Right lobe of liver (tissue), 6 donors: ENCODE measurements around the gene TNFSF18. TPM values are rescaled to one million over a fixed set of nuclear protein-coding genes. Genes with fewer than 3 reads are reported as not detected.

Experiments used
- ATAC-seq, 4 donors: fragments of 200-7000 bp; cut with Tn5 transposase; one replicate each; pipeline ENCODE4 v1.9.1; 2020; ENCODE audit warnings: mild to moderate bottlenecking in 4 of 4, moderate library complexity in 4 of 4
- DNase-seq, 3 donors: peaks; one replicate each; pipeline ENCODE4 v3.0.0-alpha.2; 2020
- H3K27ac ChIP-seq, 3 donors: fragments of 200-600 bp; one replicate each; pipeline ENCODE4 v1.8.0; 2022
- H3K27me3 ChIP-seq, 2 donors: fragments of 200-600 bp; one replicate each; pipeline ENCODE4 v1.8.0; 2022
- H3K36me3 ChIP-seq, 4 donors: fragments of 200-600 bp; sonication (generic) in 1 of 4; one replicate each; pipeline versions ENCODE4 v1.5.1 to v1.8.0; 2017 to 2022; ENCODE audit warnings: control low read depth in 1 of 4
- H3K4me1 ChIP-seq, 4 donors: fragments of 200-600 bp; sonication (generic) in 1 of 4; one replicate each; pipeline versions ENCODE4 v1.5.1 to v1.8.0; 2017 to 2022; ENCODE audit warnings: control low read depth in 1 of 4
- H3K4me3 ChIP-seq, 3 donors: fragments of 200-600 bp; one replicate each; pipeline ENCODE4 v1.8.0; 2022
- H3K9me3 ChIP-seq, 4 donors: fragments of 200-600 bp; sonication (generic) in 1 of 4; one replicate each; pipeline versions ENCODE4 v1.5.1 to v1.8.0; 2017 to 2022; ENCODE audit warnings: control low read depth in 1 of 4
- CTCF ChIP-seq, 4 donors: fragments of 200-600 bp in 3 of 4; fragments of 450-650 bp in 1 of 4; IDR thresholded peaks; one replicate each; pipeline versions ENCODE4 v1.5.1 to v1.8.0; 2016 to 2022; ENCODE audit warnings: antibody characterized with exemption in 4 of 4, mild to moderate bottlenecking in 2 of 4
- POLR2A ChIP-seq: fragments of 450-650 bp; IDR thresholded peaks from one replicate; pipeline ENCODE4 v1.6.1; 2017; ENCODE audit warnings: antibody characterized with exemption, mild to moderate bottlenecking
- WGBS: methylation state at CpG from one replicate; pipeline ENCODE4 v1.1.6; 2018; ENCODE audit warnings: low coverage, low lambda C conversion rate; ENCODE audit not compliant: insufficient coverage; ENCODE audit errors: missing lambda C conversion rate; 5-methylcytosine and 5-hydroxymethylcytosine counted together
- intact Hi-C, 2 donors: fragments of 100-400 bp; cut with DNase I; formaldehyde crosslinking; loops; one replicate each; pipeline versions ENCODE4 v1.11.2 to v1.14.1; 2022
- total RNA-seq, 6 experiments: library from RNA; depleted of rRNA in 2 of 6; stranded (reverse); fragments of >200 nt in 2 of 6; fragmentation: NEBNext Ultra II Directional in 3 of 6; extraction: Animal tissue kit (Norgen Biotek cat#: 25700) in 3 of 6; gene quantifications; one replicate each; pipeline versions ENCODE4 v1.1.0 to v1.2.4, GENCODE V29; 2016 to 2023
- donor health status: DM: no; HTN: yes; CAD: no.
- donor health status: DM: no; HTN: no; CAD: no.
- donor health status: DM: no; HTN: no; CAD: no.
- donor health status: DM: no; HTN: yes; CAD: no.
- donor health status: DM: no; HTN: yes; CAD: no.

Gene TNFSF18
- total RNA-seq, 6 experiments from 2014 or later: not detected

GRCh38 chr1:173024543-173024942, 26.2 kb downstream of the TNFSF18 start:
- Histone ChIP-seq H3K9me3 (no peaks in the 10 kb centered on the region), H3K27me3 (no peaks in the 10 kb centered on the region), H3K36me3 (no peaks in the 10 kb centered on the region), H3K4me3 (no peak overlapping the region), H3K4me1 (no peaks in the 10 kb centered on the region), H3K27ac (no peak overlapping the region)
- no CpG with 5 or more reads among the region's 1 CpG for WGBS
- DNase-seq (no peak), ATAC-seq (peak in 2 of 4 donors; percentile 87 to 90)
- no peak for TF ChIP-seq POLR2A
- intact Hi-C loops: no loop called here

GRCh38 chr1:173023343-173023742, 27.4 kb downstream of the TNFSF18 start:
- no peaks in the 10 kb centered on the region for H3K9me3 ChIP-seq
- H3K27me3 ChIP-seq: no peaks in the 10 kb centered on the region
- no peaks in the 10 kb centered on the region for H3K36me3 ChIP-seq
- no peak overlapping the region for H3K4me3 ChIP-seq
- H3K4me1 ChIP-seq: no peaks in the 10 kb centered on the region
- DNase-seq (no peak), ATAC-seq (no peak)
- 85% methylated on average over 2 of the region's 3 CpGs for WGBS
- intact Hi-C loops: no loop called here
- H3K27ac ChIP-seq: no peak overlapping the region
- no peak for TF ChIP-seq POLR2A
- no peak for TF ChIP-seq CTCF (IDR thresholded peaks at IDR 0.05)

- Histone ChIP-seq H3K9me3 (no peaks in the 10 kb centered on the region), H3K27ac (no peak overlapping the region), H3K27me3 (no peaks in the 10 kb centered on the region), H3K36me3 (no peaks in the 10 kb centered on the region), H3K4me1 (no peaks in the 10 kb centered on the region), H3K4me3 (no peak overlapping the region)
- ATAC-seq (peak in 2 of 4 donors; percentile 43 to 44), DNase-seq (no peak)
- 78% methylated on average over 5 of the region's 5 CpGs for WGBS
- TF ChIP-seq POLR2A: no peak
- TF ChIP-seq CTCF (IDR thresholded peaks at IDR 0.05): no peak
- intact Hi-C loops: no loop called here
These were observed 30.5 kb downstream of the TNFSF18 start for GRCh38 chr1:173020138-173020750.

GRCh38 chr1:173017792-173018191, 32.9 kb downstream of the TNFSF18 start:
- intact Hi-C loops: no loop called here
- Histone ChIP-seq H3K4me1 (no peaks in the 10 kb centered on the region), H3K27me3 (no peaks in the 10 kb centered on the region), H3K4me3 (no peak overlapping the region), H3K9me3 (no peaks in the 10 kb centered on the region), H3K27ac (no peak overlapping the region), H3K36me3 (no peaks in the 10 kb centered on the region)
- no peak for ATAC-seq
- no peak for DNase-seq
- WGBS: 22% methylated on average over 4 of the region's 4 CpGs
- TF ChIP-seq CTCF (IDR thresholded peaks at IDR 0.05): no peak
- TF ChIP-seq POLR2A: no peak

GRCh38 chr1:173016419-173016818, 34.3 kb downstream of the TNFSF18 start:
- intact Hi-C loops: no loop called here
- WGBS: 100% methylated on average over 1 of the region's 1 CpG
- no peaks in the 10 kb centered on the region for H3K9me3 ChIP-seq
- no peaks in the 10 kb centered on the region for H3K4me1 ChIP-seq
- H3K36me3 ChIP-seq: no peaks in the 10 kb centered on the region
- ATAC-seq (no peak), DNase-seq (no peak)
- no peaks in the 10 kb centered on the region for H3K27me3 ChIP-seq
- no peak overlapping the region for H3K27ac ChIP-seq
- H3K4me3 ChIP-seq: no peak overlapping the region
- TF ChIP-seq POLR2A (no peak), CTCF (IDR thresholded peaks at IDR 0.05) (no peak)
